ENCODE data around the gene RPS27L.

The RPS27L gene

DNA sequence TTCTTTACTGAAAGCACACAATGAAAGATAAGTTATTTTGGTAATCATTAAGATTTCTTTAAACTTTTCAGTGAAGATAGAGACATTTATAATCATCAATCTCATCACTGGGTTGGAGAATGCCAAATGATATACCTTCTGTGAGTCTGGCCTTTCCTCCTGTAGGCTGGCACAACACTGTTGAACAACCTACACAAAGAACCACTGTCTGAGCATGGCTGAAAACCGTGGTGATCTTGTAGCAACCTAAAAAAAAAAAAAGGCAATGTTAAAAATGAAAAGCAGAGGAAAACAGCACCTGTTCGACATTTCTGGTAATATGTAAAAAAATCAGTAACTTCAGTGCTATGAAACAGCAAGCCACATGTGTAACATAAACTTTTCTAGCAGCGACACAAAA is 1.8 kb downstream of the RPS27L start:
- FAIRE-seq (no peak), DNase-seq (ENCODE audit: insufficient read length, low spot score) (no peak)
- TF ChIP-seq SPI1 (IDR thresholded peaks at IDR 0.05; ENCODE audit: low read depth, low read length), result no peak
- no peak for TF ChIP-seq PAX5 (IDR thresholded peaks at IDR 0.05; ENCODE audit: insufficient read depth, low read length, severe bottlenecking)
- TF ChIP-seq POU2F2 (IDR thresholded peaks at IDR 0.05; ENCODE audit: low read depth, low read length), result no peak
- no peak for TF ChIP-seq POLR2AphosphoS5 (IDR thresholded peaks at IDR 0.05; ENCODE audit: low read depth, low read length)
- no peak for TF ChIP-seq TAF1 (IDR thresholded peaks at IDR 0.05; ENCODE audit: low read depth, low read length)
- TF ChIP-seq POLR2A (IDR thresholded peaks at IDR 0.05; ENCODE audit: low read depth, low read length), result no peak

DNA sequence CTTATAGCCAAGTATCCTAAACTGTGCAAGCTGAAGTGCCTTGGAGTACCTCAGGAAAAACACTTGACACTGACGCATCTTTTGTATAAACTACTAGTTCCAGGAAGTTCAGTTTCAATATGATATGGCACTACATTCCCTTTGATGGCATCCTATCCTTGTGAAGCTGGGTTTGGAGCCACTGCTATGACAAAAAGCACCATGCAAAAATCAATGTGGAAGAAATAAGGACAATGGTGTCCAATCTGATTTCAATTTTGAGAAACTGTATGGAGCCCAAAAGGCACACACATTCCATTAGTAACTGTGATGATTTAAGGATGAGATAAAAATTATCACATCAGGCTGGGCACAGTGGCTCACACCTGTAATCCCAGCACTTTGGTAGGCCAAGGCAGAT is 5.6 kb downstream of the RPS27L start:
- FAIRE-seq, result no peak
- TF ChIP-seq POLR2AphosphoS5 (IDR thresholded peaks at IDR 0.05; ENCODE audit: low read depth, low read length), result 0 out of 2 replicates have a peak, but pooled peaks have one; percentile 21
- TF ChIP-seq SPI1 (IDR thresholded peaks at IDR 0.05; ENCODE audit: low read depth, low read length), result no peak

DNA sequence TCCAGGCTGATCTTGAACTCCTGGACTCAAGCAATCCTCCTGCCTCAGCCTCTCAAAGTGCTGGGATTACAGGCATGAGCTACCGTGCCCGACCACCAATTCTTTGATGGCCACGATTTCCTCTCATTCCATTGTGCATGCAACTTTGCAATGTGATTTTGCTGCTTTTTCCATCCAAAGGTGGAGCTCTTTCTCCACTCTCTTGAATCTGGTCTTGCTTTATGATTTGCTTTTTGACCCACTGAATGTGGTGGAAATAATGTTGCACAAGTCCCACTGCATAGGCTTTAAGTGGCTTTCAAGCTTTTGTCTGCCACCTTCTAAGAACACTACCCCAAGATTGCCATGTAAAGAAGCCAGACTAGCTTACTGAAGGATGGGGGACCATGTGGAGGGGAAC is 10.6 kb downstream of the RPS27L start:
- DNase-seq (ENCODE audit: insufficient read length, low spot score), result no peak
- TF ChIP-seq SPI1 (IDR thresholded peaks at IDR 0.05; ENCODE audit: low read depth, low read length) (no peak), POLR2A (IDR thresholded peaks at IDR 0.05; ENCODE audit: low read depth, low read length) (no peak), PAX5 (IDR thresholded peaks at IDR 0.05; ENCODE audit: insufficient read depth, low read length, severe bottlenecking) (no peak), POLR2AphosphoS5 (IDR thresholded peaks at IDR 0.05; ENCODE audit: low read depth, low read length) (no peak), POU2F2 (IDR thresholded peaks at IDR 0.05; ENCODE audit: low read depth, low read length) (no peak), TAF1 (IDR thresholded peaks at IDR 0.05; ENCODE audit: low read depth, low read length) (no peak)
- FAIRE-seq, result no peak

More for the DNA sequence above, 5.6 kb downstream of the RPS27L start:
- no peak for DNase-seq (ENCODE audit: insufficient read length, low spot score)

DNA sequence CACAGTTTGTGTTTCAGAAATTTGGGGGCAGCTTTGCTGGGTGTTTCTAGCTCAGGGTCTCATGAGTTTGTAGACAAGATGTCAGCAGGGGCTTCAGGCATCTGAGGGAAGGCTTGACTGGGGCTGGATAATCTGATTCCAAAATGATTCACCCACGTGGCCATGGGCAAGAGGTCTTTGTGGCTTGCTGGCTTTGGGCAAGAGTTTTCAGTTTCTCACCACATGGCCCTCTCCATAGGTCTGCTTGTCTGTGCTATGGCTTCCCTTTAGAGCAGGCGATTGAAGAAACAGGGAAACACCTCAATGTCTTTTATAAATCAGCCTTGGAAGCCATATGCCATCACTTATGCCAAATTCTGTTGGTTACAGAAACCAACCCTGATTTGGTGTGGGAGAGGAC is 11.9 kb downstream of the RPS27L start:
- DNase-seq (ENCODE audit: insufficient read length, low spot score) (no peak), FAIRE-seq (no peak)
- TF ChIP-seq POLR2A (IDR thresholded peaks at IDR 0.05; ENCODE audit: low read depth, low read length) (no peak), POLR2AphosphoS5 (IDR thresholded peaks at IDR 0.05; ENCODE audit: low read depth, low read length) (no peak), POU2F2 (IDR thresholded peaks at IDR 0.05; ENCODE audit: low read depth, low read length) (no peak), SPI1 (IDR thresholded peaks at IDR 0.05; ENCODE audit: low read depth, low read length) (no peak), PAX5 (IDR thresholded peaks at IDR 0.05; ENCODE audit: insufficient read depth, low read length, severe bottlenecking) (no peak)

DNA sequence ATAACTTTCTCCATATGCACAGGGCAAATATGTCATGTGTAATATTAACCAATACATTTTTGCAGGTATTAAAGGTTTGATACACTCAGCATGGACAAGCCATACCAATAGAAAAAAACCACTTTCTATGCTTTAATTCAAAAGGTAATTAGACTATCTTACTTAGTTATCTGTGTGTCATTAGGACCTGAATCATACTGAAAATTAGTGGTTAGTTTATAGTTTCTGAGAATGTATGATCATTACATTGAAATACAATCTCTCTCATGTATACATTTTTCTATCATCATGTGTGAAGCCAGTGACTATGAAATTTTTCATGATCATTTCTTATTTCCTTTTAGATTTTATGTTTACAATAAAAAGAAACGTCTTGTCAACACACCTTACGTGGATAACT is 16.3 kb downstream of the RPS27L start:
- FAIRE-seq, result no peak
- no peak for DNase-seq (ENCODE audit: insufficient read length, low spot score)
- TF ChIP-seq POLR2A (IDR thresholded peaks at IDR 0.05; ENCODE audit: low read depth, low read length) (no peak), POLR2AphosphoS5 (IDR thresholded peaks at IDR 0.05; ENCODE audit: low read depth, low read length) (no peak), PAX5 (IDR thresholded peaks at IDR 0.05; ENCODE audit: insufficient read depth, low read length, severe bottlenecking) (no peak), POU2F2 (IDR thresholded peaks at IDR 0.05; ENCODE audit: low read depth, low read length) (no peak), TAF1 (IDR thresholded peaks at IDR 0.05; ENCODE audit: low read depth, low read length) (no peak)

DNA sequence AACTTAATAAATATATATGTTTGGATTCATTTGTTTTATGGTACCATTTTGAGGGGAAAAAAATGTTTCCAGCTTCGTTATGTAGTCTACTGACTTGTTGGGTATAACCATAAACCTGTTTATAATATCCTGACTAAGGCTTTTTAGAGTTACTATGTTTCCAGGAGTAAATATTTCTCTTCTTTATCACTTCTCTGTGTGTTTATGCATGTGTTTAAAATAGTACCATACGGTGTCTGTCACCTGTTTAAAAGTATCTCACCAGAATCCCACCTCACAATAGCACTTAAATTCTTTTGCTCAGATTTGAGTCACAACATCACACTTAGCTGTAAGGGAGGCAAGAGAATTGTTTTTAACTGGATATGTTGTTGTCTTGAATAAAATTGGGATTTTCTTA is 20.5 kb downstream of the RPS27L start:
- FAIRE-seq, result no peak
- DNase-seq (ENCODE audit: insufficient read length, low spot score), result no peak
- TF ChIP-seq POLR2A (IDR thresholded peaks at IDR 0.05; ENCODE audit: low read depth, low read length) (no peak), SPI1 (IDR thresholded peaks at IDR 0.05; ENCODE audit: low read depth, low read length) (no peak), TAF1 (IDR thresholded peaks at IDR 0.05; ENCODE audit: low read depth, low read length) (no peak), PAX5 (IDR thresholded peaks at IDR 0.05; ENCODE audit: insufficient read depth, low read length, severe bottlenecking) (no peak), POLR2AphosphoS5 (IDR thresholded peaks at IDR 0.05; ENCODE audit: low read depth, low read length) (no peak), POU2F2 (IDR thresholded peaks at IDR 0.05; ENCODE audit: low read depth, low read length) (no peak)

DNA sequence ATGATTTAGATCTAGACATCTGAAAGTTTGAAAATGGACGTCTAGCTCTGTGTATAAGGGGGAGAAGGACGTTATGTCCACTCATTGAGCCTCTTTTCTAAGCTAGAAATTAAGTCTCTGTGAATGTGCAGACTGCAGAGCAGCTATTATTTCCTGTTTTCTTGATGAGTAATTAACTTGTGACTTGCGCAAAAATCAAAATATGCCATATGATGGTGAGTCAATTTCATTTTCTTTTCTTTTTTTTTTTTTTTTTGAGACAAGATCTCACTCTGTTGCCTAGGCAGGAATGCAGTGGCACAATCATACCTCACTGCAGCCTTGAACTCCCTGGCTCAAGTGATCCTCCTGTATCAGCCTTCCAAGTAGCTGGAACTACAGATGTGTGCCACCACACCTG is 21.5 kb downstream of the RPS27L start:
- FAIRE-seq (no peak), DNase-seq (ENCODE audit: insufficient read length, low spot score) (no peak)
- TF ChIP-seq TAF1 (IDR thresholded peaks at IDR 0.05; ENCODE audit: low read depth, low read length) (no peak), POLR2A (IDR thresholded peaks at IDR 0.05; ENCODE audit: low read depth, low read length) (no peak), POLR2AphosphoS5 (IDR thresholded peaks at IDR 0.05; ENCODE audit: low read depth, low read length) (no peak), PAX5 (IDR thresholded peaks at IDR 0.05; ENCODE audit: insufficient read depth, low read length, severe bottlenecking) (no peak), SPI1 (IDR thresholded peaks at IDR 0.05; ENCODE audit: low read depth, low read length) (no peak), POU2F2 (IDR thresholded peaks at IDR 0.05; ENCODE audit: low read depth, low read length) (no peak)

DNA sequence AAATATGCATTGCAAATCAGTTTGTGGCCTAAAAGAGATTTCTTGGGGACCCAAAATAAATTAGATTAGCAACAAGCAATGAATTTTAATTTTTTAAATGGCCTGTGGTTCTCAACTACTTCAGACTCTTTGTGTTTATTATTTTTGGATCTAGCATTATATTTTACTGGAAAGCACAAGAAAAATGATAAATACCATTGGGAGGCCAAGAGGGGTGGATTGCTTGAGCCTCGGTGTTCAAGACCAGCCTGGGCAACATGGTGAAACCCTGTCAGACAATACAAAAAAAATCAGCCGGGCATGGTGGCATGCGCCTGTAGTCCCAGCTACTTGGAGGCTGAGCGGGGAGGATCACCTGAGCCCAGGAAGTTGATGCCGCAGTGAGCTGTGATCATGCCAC is 22.0 kb downstream of the RPS27L start:
- DNase-seq (ENCODE audit: insufficient read length, low spot score), result no peak
- no peak for FAIRE-seq
- TF ChIP-seq POLR2A (IDR thresholded peaks at IDR 0.05; ENCODE audit: low read depth, low read length) (no peak), POU2F2 (IDR thresholded peaks at IDR 0.05; ENCODE audit: low read depth, low read length) (no peak), SPI1 (IDR thresholded peaks at IDR 0.05; ENCODE audit: low read depth, low read length) (no peak), POLR2AphosphoS5 (IDR thresholded peaks at IDR 0.05; ENCODE audit: low read depth, low read length) (no peak), TAF1 (IDR thresholded peaks at IDR 0.05; ENCODE audit: low read depth, low read length) (no peak), PAX5 (IDR thresholded peaks at IDR 0.05; ENCODE audit: insufficient read depth, low read length, severe bottlenecking) (no peak)

DNA sequence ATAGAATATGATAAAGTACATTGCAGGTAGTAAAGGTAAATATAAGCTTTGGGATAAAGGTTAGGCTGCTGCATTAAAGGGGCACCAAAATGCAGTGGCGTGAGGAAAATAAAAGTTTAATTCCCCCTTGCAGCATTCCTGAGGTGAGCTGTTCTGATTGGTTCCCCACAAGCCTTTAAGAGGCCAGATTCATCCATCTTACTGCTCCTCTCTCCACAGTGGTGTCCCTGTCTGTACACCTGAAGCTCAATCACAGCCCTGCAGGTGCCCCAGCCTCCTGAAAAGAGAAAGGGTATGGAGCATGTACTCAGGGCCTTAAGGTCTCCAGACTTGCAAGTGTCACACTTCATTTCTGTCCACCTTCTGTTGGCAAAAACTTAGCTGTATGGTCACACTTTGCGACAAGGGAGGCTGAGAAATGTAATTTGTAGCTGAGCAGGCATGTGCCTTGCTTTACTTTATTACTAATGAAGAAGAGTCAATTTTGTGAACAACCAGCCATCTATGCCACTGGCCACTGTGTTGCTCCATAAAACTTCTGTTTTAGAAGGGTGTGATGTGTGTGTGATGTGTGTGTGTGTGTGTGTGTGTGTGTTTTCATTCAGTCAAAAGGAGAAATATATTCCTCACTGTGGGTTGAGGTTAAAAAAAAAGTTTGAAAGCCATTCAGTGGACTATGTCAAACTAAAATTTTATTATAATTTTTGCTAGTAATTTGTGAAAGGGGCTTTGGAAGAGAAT is 22.9 kb downstream of the RPS27L start:
- DNase-seq (ENCODE audit: insufficient read length, low spot score), result no peak
- TF ChIP-seq POU2F2 (IDR thresholded peaks at IDR 0.05; ENCODE audit: low read depth, low read length), result no peak
- TF ChIP-seq TAF1 (IDR thresholded peaks at IDR 0.05; ENCODE audit: low read depth, low read length), result no peak
- no peak for TF ChIP-seq PAX5 (IDR thresholded peaks at IDR 0.05; ENCODE audit: insufficient read depth, low read length, severe bottlenecking)
- TF ChIP-seq POLR2A (IDR thresholded peaks at IDR 0.05; ENCODE audit: low read depth, low read length), result no peak
- TF ChIP-seq POLR2AphosphoS5 (IDR thresholded peaks at IDR 0.05; ENCODE audit: low read depth, low read length), result no peak
- TF ChIP-seq SPI1 (IDR thresholded peaks at IDR 0.05; ENCODE audit: low read depth, low read length), result no peak
- no peak for FAIRE-seq

DNA sequence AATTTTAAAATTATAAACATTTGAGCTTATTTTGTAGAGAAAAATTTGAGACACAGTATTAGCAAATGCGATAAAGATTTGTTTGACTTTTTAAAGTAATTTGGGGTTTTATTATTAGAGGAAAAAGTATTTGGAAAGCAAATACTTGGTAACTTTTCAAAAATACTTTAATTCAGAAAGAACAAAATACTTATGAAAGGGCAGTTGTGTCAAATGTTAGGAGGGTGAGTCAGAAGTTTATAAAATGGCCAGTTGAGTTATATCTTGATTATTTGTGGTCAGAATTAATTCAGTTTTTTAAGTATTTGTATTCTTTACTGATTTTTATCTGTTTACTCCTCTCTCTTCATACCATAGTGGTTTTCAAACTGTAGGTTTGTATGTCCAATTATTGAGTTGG is 23.5 kb downstream of the RPS27L start:
- FAIRE-seq (no peak), DNase-seq (ENCODE audit: insufficient read length, low spot score) (no peak)

More for the DNA sequence above, 23.5 kb downstream of the RPS27L start:
- TF ChIP-seq POU2F2 (IDR thresholded peaks at IDR 0.05; ENCODE audit: low read depth, low read length) (no peak), POLR2AphosphoS5 (IDR thresholded peaks at IDR 0.05; ENCODE audit: low read depth, low read length) (no peak), TAF1 (IDR thresholded peaks at IDR 0.05; ENCODE audit: low read depth, low read length) (no peak), PAX5 (IDR thresholded peaks at IDR 0.05; ENCODE audit: insufficient read depth, low read length, severe bottlenecking) (no peak), POLR2A (IDR thresholded peaks at IDR 0.05; ENCODE audit: low read depth, low read length) (no peak), SPI1 (IDR thresholded peaks at IDR 0.05; ENCODE audit: low read depth, low read length) (no peak)
